Activated CD8-positive, alpha-beta memory T cell treated with anti-CD3 and anti-CD28 coated beads, Interleukin-2, amount 50 U/mL, for 48 hours (primary cell): Measurements from ENCODE around the gene FECH.
"Not testable (repeated sequence)": the region's sequence is repeated elsewhere in the genome, so short reads cannot be mapped to it uniquely, and the experiment has no call there.

Experiments used
- DNase-seq: peaks from one replicate; pipeline ENCODE4 v3.0.0-alpha.2; 2020

Gene FECH

GRCh38 chr18:57527556-57528229 lies 58.8 kb downstream of the FECH start:
- no peak for DNase-seq

GRCh38 chr18:57523171-57523956 lies 63.1 kb downstream of the FECH start:
- DNase-seq, result no peak

GRCh38 chr18:57522348-57522747 lies 64.2 kb downstream of the FECH start:
- DNase-seq, result not testable (repeated sequence)

GRCh38 chr18:57519668-57520424 lies 66.7 kb downstream of the FECH start:
- no peak for DNase-seq

GRCh38 chr18:57518533-57518932 lies 68.0 kb downstream of the FECH start:
- DNase-seq, result no peak

GRCh38 chr18:57516056-57516455 lies 70.4 kb downstream of the FECH start:
- DNase-seq, result no peak

GRCh38 chr18:57505231-57505630 lies 81.3 kb downstream of the FECH start:
- no peak for DNase-seq

- DNase-seq, result no peak
Measured at GRCh38 chr18:57502624-57503023, 83.9 kb downstream of the FECH start.

GRCh38 chr18:57498682-57499256 lies 87.7 kb downstream of the FECH start:
- DNase-seq, result no peak
